ENCODE measurements around the gene TPCN1. TPM values are rescaled to one million over a fixed set of nuclear protein-coding genes. Genes with fewer than 3 reads are reported as not detected.

The TPCN1 gene
- total RNA-seq, 2 donors from 2014 or later, result 84.1 to 93.5 TPM

DNA sequence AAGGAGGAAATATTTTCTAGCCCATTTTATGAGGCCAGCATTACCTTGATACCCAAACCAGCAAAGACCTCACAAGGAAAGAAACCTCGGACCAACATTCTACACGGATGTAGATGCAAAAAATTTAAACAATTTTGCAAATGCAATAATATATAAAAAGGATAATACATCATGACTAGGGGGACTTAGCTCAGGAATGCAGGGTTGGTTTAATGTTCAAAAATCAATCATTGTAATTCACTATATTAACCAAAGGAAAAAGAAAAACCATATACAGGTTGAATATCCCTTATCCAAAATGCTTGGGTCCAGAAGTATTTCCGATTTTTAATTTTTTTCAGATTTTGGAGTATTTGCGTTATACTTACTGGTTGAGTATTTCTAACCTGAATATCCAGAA lies 33.0 kb downstream of the TPCN1 start:
- no peaks in the 10 kb centered on the region for H3K9me3 ChIP-seq
- TF ChIP-seq, protein P1, sequence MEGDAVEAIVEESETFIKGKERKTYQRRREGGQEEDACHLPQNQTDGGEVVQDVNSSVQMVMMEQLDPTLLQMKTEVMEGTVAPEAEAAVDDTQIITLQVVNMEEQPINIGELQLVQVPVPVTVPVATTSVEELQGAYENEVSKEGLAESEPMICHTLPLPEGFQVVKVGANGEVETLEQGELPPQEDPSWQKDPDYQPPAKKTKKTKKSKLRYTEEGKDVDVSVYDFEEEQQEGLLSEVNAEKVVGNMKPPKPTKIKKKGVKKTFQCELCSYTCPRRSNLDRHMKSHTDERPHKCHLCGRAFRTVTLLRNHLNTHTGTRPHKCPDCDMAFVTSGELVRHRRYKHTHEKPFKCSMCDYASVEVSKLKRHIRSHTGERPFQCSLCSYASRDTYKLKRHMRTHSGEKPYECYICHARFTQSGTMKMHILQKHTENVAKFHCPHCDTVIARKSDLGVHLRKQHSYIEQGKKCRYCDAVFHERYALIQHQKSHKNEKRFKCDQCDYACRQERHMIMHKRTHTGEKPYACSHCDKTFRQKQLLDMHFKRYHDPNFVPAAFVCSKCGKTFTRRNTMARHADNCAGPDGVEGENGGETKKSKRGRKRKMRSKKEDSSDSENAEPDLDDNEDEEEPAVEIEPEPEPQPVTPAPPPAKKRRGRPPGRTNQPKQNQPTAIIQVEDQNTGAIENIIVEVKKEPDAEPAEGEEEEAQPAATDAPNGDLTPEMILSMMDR (IDR thresholded peaks at IDR 0.05), result no peak
- peaks cover 13 to 34% of the 10 kb centered on the region in 2 donors for H3K4me1 ChIP-seq (ENCODE audit: control insufficient read depth in 1 of 2, low read depth in 2 of 2)
- H3K36me3 ChIP-seq, result peaks cover 5% of the 10 kb centered on the region
- ATAC-seq (ENCODE audit: insufficient number of reproducible peaks, low FRiP score, low read depth) (no peak), DNase-seq (ENCODE audit: low spot score) (no peak)
- H3K27ac ChIP-seq, result no peak overlapping the region
- no peaks in the 10 kb centered on the region for H3K27me3 ChIP-seq (replicated peaks; ENCODE audit: insufficient read depth)
- H3K4me3 ChIP-seq, result no peak overlapping the region

DNA sequence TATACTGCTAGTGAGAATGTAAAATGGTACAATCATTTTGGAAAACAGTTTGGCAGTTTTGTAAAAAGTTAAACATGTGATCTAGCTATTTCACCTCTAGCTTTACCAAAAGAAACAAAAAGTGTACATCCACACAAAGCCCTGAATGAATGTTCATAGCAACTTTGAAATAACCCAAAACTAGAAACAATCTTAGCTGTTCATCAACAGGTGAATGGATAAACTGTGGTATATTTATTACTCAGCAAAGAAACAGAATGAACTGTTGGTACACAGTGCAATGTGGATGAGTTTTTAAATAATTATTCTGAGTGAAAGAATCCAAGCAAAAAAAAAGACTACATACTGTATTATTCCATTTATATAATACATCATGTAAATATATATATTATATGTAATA lies 36.3 kb downstream of the TPCN1 start:
- Histone ChIP-seq H3K36me3 (peaks cover 3% of the 10 kb centered on the region), H3K4me1 (ENCODE audit: control insufficient read depth in 1 of 2, low read depth in 2 of 2) (peaks cover 32 to 38% of the 10 kb centered on the region in 2 donors), H3K9me3 (no peaks in the 10 kb centered on the region), H3K27me3 (replicated peaks; ENCODE audit: insufficient read depth) (no peaks in the 10 kb centered on the region), H3K27ac (no peak overlapping the region), H3K4me3 (no peak overlapping the region)
- TF ChIP-seq, protein P1 (IDR thresholded peaks at IDR 0.05), result no peak
- ATAC-seq (ENCODE audit: insufficient number of reproducible peaks, low FRiP score, low read depth) (no peak), DNase-seq (ENCODE audit: low spot score) (no peak)

DNA sequence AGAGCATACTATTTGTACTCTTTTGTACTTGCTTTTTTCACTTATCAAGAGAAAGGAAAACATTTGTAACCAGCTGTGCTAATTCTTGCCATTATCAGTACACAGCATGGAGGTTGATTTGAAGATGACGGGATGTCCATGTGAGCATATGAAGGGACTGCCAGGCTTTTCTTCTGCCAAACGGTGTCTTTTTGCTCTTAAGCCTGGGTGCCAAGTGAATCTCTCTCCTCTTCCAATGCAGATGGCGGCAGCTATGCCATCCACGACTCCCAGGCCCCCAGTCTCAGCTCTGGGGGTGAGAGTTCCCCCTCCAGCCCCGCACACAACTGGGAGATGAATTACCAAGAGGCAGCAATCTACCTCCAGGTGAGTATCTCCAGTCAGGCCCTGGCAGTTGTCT lies 38.9 kb downstream of the TPCN1 start:
- ATAC-seq (ENCODE audit: insufficient number of reproducible peaks, low FRiP score, low read depth) (no peak), DNase-seq (ENCODE audit: low spot score) (no peak)
- TF ChIP-seq, protein P1 (IDR thresholded peaks at IDR 0.05), result no peak
- Histone ChIP-seq H3K4me1 (ENCODE audit: control insufficient read depth in 1 of 2, low read depth in 2 of 2) (peaks cover 32 to 38% of the 10 kb centered on the region in 2 donors), H3K9me3 (no peaks in the 10 kb centered on the region), H3K27me3 (replicated peaks; ENCODE audit: insufficient read depth) (no peaks in the 10 kb centered on the region), H3K36me3 (peaks cover 11% of the 10 kb centered on the region), H3K27ac (peak overlapping the region; percentile 65 to 71), H3K4me3 (no peak overlapping the region)

DNA sequence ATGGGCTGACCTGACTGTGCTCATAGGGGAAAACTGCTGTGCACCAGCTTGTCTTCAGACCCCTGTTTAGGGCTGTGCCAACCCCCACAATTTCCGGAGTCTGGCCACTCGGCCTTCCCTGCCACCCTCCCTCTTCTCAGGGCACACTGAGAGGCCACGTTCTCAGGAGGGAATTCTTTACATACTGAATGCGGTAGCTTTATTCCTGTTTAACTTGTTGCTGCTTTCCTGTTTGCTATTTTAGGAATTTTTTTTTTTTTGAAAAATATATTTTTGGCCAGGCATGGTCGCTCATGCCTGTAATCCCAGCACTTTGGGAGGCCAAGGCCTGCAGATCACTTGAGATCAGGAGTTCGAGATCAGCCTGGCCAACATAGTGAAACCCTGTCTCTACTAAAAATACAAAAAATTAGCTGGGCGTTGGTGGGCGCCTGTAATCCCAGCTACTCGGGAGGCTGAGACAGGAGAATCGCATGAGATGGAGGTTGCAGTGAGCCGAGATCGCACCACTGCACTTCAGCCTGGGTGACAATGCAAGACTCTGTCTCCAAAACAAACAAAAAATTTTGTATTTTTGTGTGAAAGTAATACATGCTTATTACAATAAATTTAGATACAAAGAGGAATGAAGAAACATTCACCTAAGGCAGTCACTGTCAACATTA lies 39.5 kb downstream of the TPCN1 start:
- TF ChIP-seq, protein P1 (IDR thresholded peaks at IDR 0.05), result no peak
- Histone ChIP-seq H3K4me3 (no peak overlapping the region), H3K4me1 (ENCODE audit: control insufficient read depth in 1 of 2, low read depth in 2 of 2) (peaks cover 32 to 38% of the 10 kb centered on the region in 2 donors), H3K27me3 (replicated peaks; ENCODE audit: insufficient read depth) (no peaks in the 10 kb centered on the region), H3K27ac (peak overlapping the region; percentile 65 to 71), H3K9me3 (no peaks in the 10 kb centered on the region), H3K36me3 (peaks cover 11% of the 10 kb centered on the region)
- ATAC-seq (ENCODE audit: insufficient number of reproducible peaks, low FRiP score, low read depth), result no peak
- no peak for DNase-seq (ENCODE audit: low spot score)

DNA sequence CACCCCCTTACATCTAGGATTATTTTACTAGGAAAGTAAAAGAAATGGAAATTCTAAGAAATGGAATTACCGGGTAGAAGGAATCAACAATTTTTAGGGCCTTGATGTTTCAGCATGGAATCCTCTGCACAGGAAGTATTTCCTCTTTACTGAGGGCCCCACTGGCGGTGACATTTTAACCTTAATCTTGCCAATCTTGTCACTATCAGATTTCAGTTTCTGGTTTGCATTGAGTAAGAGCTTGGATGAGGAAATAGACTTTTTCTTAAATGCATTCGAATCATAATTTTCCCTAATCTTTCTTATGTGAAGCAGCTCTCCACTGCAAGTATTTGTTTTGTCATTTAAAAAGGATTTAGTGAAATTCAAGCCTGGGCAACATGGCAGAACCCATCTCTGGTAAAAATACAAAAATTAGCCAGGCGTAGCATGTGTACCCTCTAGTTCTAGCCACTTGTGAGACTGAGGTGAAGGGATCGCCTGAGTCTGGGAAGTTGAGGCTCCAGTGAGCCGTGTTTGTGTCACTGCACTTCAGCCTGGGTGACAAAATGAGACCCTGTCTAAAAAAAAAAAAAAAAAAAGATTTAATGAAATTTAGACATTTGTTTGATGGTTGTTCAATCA lies 40.7 kb downstream of the TPCN1 start:
- no peak for ATAC-seq (ENCODE audit: insufficient number of reproducible peaks, low FRiP score, low read depth)
- Histone ChIP-seq H3K36me3 (peaks cover 20% of the 10 kb centered on the region), H3K27me3 (replicated peaks; ENCODE audit: insufficient read depth) (no peaks in the 10 kb centered on the region), H3K4me1 (ENCODE audit: control insufficient read depth in 1 of 2, low read depth in 2 of 2) (peaks cover 32 to 38% of the 10 kb centered on the region in 2 donors), H3K27ac (no peak overlapping the region), H3K4me3 (no peak overlapping the region), H3K9me3 (no peaks in the 10 kb centered on the region)
- DNase-seq (ENCODE audit: low spot score), result no peak
- TF ChIP-seq, protein P1 (IDR thresholded peaks at IDR 0.05), result no peak
